ENCODE results near the gene SIRPA.

Gene SIRPA

DNA sequence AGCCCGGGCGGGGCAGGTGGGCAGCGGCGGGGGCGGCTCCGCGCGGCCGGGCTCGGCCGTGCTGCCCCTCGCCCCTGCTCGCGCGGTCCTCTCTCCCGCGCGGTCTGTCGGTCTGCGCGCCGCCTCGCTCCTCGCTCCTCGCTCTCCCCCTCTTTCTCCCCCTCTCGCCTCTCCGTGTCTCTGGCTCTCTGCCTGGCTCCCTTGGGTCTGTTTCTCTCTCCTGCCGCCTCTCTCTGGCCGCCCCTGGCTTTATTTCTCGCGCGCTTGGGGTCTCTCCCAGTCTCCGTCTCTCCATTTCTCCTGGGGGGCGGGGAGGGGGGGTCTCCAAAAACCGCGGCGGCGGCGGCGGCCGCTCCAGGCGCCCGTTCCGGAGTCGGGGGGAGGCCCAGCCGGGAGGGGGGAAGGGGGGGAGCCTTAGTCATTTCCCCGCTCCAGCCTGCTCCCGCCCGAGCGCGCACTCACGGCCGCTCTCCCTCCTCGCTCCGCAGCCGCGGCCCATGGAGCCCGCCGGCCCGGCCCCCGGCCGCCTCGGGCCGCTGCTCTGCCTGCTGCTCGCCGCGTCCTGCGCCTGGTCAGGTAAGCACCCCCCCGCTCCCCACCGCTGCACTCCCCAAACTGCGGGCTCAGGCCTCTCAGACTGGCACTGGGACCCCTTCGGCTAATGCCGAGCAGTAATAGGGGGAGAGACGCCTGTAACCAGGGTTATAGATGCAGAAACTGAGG, at the start of gene SIRPA:
SIRPA (plus strand) TSS at position 457 of the 723 bp plus-strand sequence; CDS start at position 498, 41 bp downstream.
- DNase-seq = peak; percentile 35

DNA sequence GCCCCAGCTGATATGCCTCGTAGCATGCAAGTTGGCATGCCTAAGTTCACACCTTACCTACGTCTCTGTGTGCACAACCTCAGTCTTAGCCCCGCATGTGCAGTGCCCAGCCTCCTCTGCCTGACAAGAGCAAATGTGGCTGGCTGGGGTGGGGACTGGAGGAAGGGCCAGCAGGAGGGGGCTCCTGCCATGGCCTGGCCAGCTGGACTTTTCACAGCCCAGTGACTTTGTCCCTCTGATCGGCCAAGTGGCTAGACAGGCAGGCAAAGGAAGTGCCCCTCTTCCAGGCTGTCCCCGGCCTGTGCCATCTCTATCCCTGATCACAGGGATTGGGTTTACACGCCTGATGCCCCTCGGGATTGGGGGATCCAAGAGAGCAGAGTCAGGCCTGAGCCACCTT, 49.5 kb upstream of the SIRPA start:
- no peak for DNase-seq

DNA sequence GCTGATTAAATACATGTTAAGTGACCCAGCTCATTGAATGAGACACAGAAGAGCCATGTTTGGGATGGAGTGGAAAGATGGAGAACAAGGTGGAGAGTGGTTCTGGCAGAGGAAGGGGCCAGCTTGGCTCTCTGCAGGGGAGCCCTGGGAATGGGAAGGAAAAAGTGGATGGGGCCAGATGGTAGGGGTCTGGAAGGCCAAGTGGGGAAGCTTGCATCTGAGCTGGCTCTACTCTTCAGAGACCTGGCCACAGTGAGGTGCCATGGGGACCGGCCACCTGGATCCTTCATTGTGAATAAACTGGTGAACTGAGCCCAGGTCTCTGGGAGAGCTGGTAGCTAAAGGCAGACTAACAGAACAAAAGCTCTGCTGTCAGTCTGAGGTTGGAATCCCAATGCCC, 48.9 kb upstream of the SIRPA start:
- DNase-seq = peak; percentile 53

GRCh38 chr20:1846876-1847275, 48.3 kb upstream of the SIRPA start:
- no peak for DNase-seq

- DNase-seq = no peak
Observed at GRCh38 chr20:1847780-1848179, 47.4 kb upstream of the SIRPA start.

GRCh38 chr20:1848373-1848772, 46.8 kb upstream of the SIRPA start:
- no peak for DNase-seq

DNA sequence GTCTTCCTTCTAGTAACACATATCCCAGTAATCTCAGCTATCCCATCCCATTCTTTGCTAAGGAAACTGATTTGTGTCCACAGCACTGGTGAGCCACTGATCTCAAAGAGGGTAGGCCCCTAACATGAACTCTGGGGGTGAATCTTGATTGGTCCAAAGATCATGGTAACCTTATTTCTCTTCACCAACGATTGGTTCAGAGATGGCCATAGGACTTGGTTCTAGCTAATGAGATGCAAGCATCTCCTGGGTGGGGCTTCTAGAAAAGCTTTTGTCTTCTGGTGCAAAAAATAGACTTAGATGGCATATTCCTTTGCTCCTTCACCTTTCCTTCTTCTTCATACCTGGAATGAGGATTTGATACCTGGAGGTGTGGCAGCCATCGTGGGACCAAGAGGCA, 43.8 kb upstream of the SIRPA start:
- DNase-seq = no peak

DNA sequence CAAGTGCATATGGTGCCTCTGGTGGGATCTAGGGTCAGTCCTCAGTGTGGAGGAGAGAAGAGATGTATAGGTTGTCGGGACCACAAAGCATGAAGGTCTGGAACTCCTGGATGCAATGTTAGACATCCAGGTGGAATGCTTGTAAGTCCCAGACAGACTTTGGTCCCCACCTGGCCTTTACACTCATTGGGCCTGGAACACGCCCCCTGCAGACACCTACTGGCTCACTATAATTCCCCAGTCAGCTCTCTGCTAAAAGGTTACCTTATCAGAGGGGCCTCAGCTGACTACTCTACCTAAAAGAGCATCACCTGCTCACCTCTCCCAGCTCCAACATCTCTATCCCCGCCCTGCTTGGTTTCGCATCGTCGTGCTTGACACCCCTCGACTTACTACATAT, 41.7 kb upstream of the SIRPA start:
- no peak for DNase-seq

DNA sequence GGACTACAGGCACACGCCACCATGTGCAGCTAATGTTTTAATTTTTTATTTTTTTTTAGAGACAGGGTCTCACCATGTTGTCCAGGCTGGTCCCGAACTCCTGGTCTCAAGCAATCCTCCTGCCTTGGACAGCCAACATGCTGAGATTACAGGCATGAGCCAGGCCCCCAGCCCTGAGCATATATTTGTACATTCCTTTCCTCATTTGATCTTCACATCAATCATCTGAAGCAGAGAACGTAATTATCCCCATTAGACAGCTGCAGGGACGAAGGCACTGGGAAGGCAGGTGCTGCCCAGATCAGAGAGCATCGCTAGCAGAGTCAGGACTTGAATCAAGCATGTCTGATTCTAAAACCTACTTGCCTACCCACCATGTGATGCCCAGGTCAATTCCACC, 41.0 kb upstream of the SIRPA start:
- DNase-seq = no peak

DNA sequence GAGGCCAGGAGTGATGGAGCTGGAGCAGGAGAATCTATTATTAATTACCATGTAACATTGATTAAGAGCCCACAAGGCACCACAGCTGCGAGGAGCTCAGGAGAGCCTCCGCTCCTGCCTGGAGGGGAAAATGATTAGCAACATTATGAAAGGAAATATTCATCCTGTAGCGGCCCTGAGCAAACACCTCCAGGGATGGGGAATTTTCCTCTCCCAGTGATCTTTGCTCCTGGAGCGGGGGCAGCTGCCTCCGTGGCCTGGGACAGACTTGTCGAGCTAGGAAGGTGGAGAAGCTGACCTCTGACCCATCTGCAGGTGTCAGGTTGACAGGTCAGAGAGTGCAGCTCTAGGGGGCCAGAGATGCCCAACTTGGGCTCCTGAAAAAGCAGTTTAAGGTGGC, 40.1 kb upstream of the SIRPA start:
- no peak for DNase-seq

DNA sequence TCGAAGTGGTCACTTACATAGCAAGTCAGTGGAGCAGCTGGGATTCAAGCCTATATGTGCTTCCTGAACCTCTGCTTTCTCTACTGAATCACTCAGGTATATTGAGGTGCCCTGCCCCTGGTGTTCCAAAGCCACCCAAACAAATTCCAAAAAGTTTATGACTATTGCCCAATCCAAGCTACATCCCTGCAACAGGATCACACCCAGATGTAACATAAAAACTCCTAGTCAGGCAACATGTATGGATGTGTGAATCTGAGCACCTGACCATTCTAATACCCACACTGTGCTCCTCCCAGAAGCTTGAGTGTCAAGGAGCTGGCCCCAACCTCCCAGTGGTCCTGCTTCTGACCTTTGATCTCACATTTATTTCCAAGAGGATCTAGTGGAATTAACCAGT, 39.5 kb upstream of the SIRPA start:
- no peak for DNase-seq

GRCh38 chr20:1856424-1856823, 38.8 kb upstream of the SIRPA start:
- peak; percentile 78 for DNase-seq

DNA sequence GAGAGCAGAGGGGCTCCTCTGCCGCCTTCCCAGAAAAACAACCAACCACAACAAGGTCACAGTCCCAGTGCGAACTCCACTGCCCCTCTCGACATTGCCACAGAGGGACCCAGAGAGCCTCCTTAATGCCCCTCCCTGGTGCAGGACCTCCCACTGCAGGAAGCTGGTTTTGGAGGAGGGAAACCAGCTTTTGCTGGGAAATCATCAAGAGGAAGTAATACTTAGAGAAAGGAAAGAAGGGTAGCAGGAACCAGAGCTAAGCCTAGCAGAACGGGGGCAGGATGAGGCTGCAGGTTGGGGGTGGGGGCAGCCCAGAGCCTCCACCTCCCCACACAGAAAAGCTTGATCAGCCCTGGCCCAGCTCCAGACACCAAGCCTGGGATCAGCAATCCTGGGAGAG, 37.7 kb upstream of the SIRPA start:
- no peak for DNase-seq

- no peak for DNase-seq
Observed at GRCh38 chr20:1858871-1859270, 36.3 kb upstream of the SIRPA start.

DNA sequence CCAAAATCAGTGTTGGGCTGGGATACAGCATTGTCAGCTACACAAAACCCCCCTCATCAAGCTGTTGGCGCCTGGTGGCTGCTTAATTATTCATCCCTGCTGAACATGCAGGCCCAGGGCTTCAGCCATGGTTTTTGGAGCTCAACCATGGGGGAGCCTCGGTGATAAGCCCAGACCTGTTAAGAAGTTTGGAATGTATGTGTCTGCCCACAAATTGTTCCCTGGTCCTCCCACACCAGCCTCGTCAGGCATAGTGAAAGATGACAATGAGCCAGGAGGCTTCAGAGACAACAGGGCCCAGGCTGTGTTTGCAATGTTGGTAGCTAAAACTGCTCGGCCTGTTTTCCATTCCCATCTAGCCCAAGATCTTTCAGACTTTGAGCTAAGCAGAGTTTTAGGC, 34.8 kb upstream of the SIRPA start:
- DNase-seq = peak; percentile 69

DNA sequence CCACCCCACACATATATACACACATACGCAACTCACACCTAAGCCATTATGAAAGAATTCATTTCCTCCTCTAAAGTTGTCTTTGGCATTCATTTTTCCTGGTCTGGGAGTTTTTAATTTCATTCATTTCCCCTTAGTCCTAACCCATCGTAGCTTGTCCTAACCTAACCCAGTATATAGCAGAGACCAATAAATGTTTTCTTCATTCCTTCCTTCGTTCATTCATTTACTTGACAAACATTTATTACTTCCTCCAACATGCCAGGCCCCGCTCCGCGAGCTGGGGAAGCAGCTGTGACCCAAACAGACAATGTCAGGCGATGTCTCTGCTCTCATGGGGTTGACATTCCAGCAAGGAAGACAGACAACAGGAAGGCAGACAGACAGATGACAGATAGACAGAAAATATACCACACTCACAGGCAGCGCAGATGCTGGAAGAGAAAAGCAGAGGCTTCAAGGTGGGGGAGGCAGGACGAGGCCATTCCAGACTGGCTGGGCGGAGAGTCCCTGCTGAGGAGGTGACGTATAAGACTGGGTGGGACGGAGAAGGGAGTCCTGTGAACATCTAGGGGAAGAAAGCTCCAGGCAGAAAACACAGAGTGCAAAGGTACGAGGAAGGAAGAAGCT, 33.7 kb upstream of the SIRPA start:
- no peak for DNase-seq

- no peak for DNase-seq
Observed at GRCh38 chr20:1861996-1862662, 33.1 kb upstream of the SIRPA start.

DNA sequence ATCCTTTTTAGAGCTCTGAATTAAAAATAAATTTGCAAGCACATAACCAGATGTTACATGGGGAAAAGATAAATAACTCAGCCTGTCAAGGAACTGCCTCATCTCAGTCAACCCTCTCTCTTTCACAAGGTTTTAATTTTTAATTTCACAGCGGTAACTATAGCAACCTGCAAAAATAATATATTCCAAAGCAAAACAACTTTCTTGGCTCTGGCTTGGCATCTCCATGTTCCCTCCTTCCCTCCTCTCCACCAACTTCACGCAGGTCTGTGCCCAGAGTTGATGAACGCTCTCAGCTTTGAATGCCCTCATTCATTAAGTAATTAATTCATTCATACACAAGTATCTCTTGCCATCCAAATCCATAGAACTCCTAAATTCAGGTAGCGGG, 32.5 kb upstream of the SIRPA start:
- DNase-seq = no peak

- no peak for DNase-seq
Observed at GRCh38 chr20:1863296-1863695, 31.9 kb upstream of the SIRPA start.

- DNase-seq = no peak
Observed at GRCh38 chr20:1866834-1867233, 28.4 kb upstream of the SIRPA start.

GRCh38 chr20:1867495-1868260, 27.5 kb upstream of the SIRPA start:
- no peak for DNase-seq

DNA sequence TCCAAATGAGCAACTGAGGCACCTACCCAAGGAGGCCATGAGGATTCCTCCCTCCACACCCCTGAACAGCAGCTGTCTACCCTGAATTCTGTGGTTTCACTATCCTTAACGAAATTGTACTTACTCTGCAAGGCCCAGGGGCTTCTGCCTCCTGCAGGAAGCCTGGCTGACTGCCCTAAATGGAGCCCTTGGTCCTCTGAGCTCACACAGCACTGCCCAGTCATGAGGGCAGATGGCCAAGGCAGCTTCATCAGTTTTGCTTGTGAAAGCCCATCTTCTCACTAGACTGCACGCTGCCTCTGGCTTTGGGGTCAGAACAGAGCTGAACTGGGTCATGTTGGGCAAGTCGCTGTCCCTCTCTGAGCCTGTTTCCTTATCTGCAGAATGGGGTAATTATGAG, 26.4 kb upstream of the SIRPA start:
- peak; percentile 21 for DNase-seq

- DNase-seq = no peak
Observed at GRCh38 chr20:1870323-1870722, 24.9 kb upstream of the SIRPA start.
